Vagina (tissue), 2 donors: ENCODE data around the gene VTI1A.

Source experiments
- CTCF ChIP-seq, 3 experiments: fragments of 450-650 bp in 2 of 3; fragments of 200-600 bp in 1 of 3; sonication (generic) in 1 of 3; IDR thresholded peaks; one replicate each; pipeline ENCODE4 v1.5.1; 2017 to 2019; ENCODE audit warnings: antibody characterized with exemption in 3 of 3, mild to moderate bottlenecking in 2 of 3, moderate library complexity in 2 of 3
- POLR2AphosphoS5 ChIP-seq, 2 donors: sonication (generic); formaldehyde crosslinking; IDR thresholded peaks; one replicate each; pipeline ENCODE4 v1.9.0; 2017; ENCODE audit warnings: antibody characterized with exemption in 2 of 2, mild to moderate bottlenecking in 2 of 2, low read depth in 1 of 2; ENCODE audit not compliant: insufficient read depth in 1 of 2

- TF ChIP-seq CTCF (IDR thresholded peaks at IDR 0.05) (no peak), POLR2AphosphoS5 (IDR thresholded peaks at IDR 0.05; ENCODE audit: insufficient read depth in 1 of 2, low read depth in 1 of 2) (no peak)
These were observed 317.0 kb downstream of the VTI1A start for GRCh38 chr10:112763916-112764520.
